Thyroid gland (tissue), 4 donors: Measurements from ENCODE around the gene RWDD1. TPM values are rescaled to one million over a fixed set of nuclear protein-coding genes. Genes with fewer than 3 reads are reported as not detected.

Experiments used
- DNase-seq, 2 donors: peaks; one replicate each; pipeline ENCODE4 v3.0.0-alpha.2; 2019
- H3K27ac ChIP-seq, 3 donors: fragments of 200-600 bp; sonication (generic); 1 replicate in 2 of 3; 2 replicates in 1 of 3; pipeline ENCODE4 v1.5.1; 2016 to 2019; ENCODE audit warnings: mild to moderate bottlenecking in 1 of 3, moderate library complexity in 1 of 3
- H3K27me3 ChIP-seq: fragments of 200-600 bp; sonication (generic); one replicate; pipeline ENCODE4 v1.5.1; 2019
- H3K36me3 ChIP-seq, 2 donors: fragments of 200-600 bp; sonication (generic); one replicate each; pipeline ENCODE4 v1.5.1; 2016 to 2019
- H3K4me1 ChIP-seq, 2 donors: fragments of 200-600 bp; sonication (generic); one replicate each; pipeline ENCODE4 v1.5.1; 2017 to 2019
- H3K4me3 ChIP-seq, 3 donors: fragments of 200-600 bp; sonication (generic); replicated peaks in 1 of 3; 1 replicate in 2 of 3; 2 replicates in 1 of 3; pipeline ENCODE4 v1.5.1; 2016; ENCODE audit warnings: mild to moderate bottlenecking in 1 of 3
- H3K9me3 ChIP-seq: fragments of 200-600 bp; sonication (generic); one replicate; pipeline ENCODE4 v1.5.1; 2017
- POLR2A ChIP-seq, 2 donors: fragments of 450-650 bp; IDR thresholded peaks; one replicate each; pipeline ENCODE4 v1.6.1; 2017; ENCODE audit warnings: antibody characterized with exemption in 2 of 2, mild to moderate bottlenecking in 2 of 2, moderate library complexity in 1 of 2
- WGBS, 2 donors: methylation state at CpG; one replicate each; pipeline ENCODE4 v1.1.5; 2017; 5-methylcytosine and 5-hydroxymethylcytosine counted together
- intact Hi-C: fragments of 100-400 bp; cut with DNase I; formaldehyde crosslinking; loops from one replicate; pipeline ENCODE4 v1.15.1; 2023
- total RNA-seq, 4 donors: library from RNA; depleted of rRNA; stranded (reverse); fragments of >200 nt; gene quantifications; one replicate each; pipeline ENCODE4 v1.2.3, GENCODE V29; 2016
- TF ChIP-seq, protein P1 (sequence below), 6 experiments: fragments of 200-600 bp in 3 of 6; fragments of 450-650 bp in 3 of 6; sonication (generic) in 3 of 6; IDR thresholded peaks; one replicate each; pipeline ENCODE4 v1.5.1; 2016 to 2019; ENCODE audit warnings: antibody characterized with exemption in 6 of 6, mild to moderate bottlenecking in 2 of 6, inconsistent platforms in 1 of 6, moderate library complexity in 1 of 6

Gene RWDD1
- total RNA-seq, 4 donors from 2014 or later: 42.0 to 71.2 (median 48.5) TPM

DNA sequence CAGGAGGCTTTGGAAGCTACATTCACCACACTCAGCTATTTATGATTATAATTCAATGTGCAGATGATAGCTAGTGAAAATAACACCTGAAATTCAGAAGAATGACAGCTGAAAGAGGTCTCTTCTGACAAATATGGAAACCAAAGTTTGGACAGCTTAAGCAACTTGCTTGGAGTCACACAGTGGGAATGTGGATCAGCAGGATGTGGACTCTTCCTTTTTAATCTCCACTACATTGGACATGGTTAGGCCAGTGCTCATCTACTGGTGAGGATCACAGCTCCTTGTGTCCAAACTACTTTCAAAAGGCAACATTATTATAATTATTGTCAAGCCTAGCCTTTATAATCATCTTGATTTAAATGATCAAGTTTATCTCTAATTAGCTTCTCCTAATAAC, 36.2 kb upstream of the RWDD1 start:
- TF ChIP-seq, protein P1, sequence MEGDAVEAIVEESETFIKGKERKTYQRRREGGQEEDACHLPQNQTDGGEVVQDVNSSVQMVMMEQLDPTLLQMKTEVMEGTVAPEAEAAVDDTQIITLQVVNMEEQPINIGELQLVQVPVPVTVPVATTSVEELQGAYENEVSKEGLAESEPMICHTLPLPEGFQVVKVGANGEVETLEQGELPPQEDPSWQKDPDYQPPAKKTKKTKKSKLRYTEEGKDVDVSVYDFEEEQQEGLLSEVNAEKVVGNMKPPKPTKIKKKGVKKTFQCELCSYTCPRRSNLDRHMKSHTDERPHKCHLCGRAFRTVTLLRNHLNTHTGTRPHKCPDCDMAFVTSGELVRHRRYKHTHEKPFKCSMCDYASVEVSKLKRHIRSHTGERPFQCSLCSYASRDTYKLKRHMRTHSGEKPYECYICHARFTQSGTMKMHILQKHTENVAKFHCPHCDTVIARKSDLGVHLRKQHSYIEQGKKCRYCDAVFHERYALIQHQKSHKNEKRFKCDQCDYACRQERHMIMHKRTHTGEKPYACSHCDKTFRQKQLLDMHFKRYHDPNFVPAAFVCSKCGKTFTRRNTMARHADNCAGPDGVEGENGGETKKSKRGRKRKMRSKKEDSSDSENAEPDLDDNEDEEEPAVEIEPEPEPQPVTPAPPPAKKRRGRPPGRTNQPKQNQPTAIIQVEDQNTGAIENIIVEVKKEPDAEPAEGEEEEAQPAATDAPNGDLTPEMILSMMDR (IDR thresholded peaks at IDR 0.05): no peak
- TF ChIP-seq POLR2A (IDR thresholded peaks at IDR 0.05): no peak
- no peaks in the 10 kb centered on the region for H3K27me3 ChIP-seq
- H3K36me3 ChIP-seq: no peaks in the 10 kb centered on the region
- peaks cover 0 to 7% of the 10 kb centered on the region in 2 donors for H3K4me1 ChIP-seq
- intact Hi-C loops: loop anchor here (10.0 kb wide), 1 partner anchor 240 kb away; no protein-coding TSS in a partner anchor
- no peak for DNase-seq
- H3K4me3 ChIP-seq: no peak overlapping the region
- H3K27ac ChIP-seq: no peak overlapping the region
- H3K9me3 ChIP-seq: no peaks in the 10 kb centered on the region

DNA sequence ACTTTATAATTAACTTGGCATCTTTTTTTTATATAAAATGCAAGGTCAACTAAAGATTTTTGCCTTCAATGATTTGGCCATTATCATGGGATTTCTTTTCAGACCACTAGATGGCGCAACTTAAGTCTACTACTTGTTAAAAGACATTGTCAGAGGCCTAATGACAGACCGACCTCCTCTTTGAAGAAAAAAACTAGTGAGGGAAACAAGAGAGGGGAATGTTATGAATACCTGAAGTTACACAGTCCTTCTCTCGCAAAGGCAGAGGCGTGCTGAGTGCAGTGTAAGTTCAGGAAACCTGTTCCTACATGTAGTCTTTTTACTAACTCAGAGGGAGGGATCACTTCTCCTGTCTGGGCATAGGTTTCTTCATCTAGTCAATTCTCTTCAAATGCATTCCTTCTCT, 35.1 kb upstream of the RWDD1 start:
- Histone ChIP-seq H3K27ac (no peak overlapping the region), H3K27me3 (no peaks in the 10 kb centered on the region), H3K36me3 (no peaks in the 10 kb centered on the region), H3K4me3 (no peak overlapping the region), H3K4me1 (peaks cover 0 to 4% of the 10 kb centered on the region in 2 donors), H3K9me3 (no peaks in the 10 kb centered on the region)
- 6 to 7% methylated on average over 4 of the region's 4 CpGs for WGBS, 2 donors
- peak; percentile 7 to 16 for DNase-seq
- no peak for TF ChIP-seq POLR2A (IDR thresholded peaks at IDR 0.05)
- TF ChIP-seq, protein P1 (IDR thresholded peaks at IDR 0.05): peak; percentile 34 to 73 (median 70)
- intact Hi-C loops: loop anchor here (10.0 kb wide), 1 partner anchor 241 kb away; no protein-coding TSS in a partner anchor

DNA sequence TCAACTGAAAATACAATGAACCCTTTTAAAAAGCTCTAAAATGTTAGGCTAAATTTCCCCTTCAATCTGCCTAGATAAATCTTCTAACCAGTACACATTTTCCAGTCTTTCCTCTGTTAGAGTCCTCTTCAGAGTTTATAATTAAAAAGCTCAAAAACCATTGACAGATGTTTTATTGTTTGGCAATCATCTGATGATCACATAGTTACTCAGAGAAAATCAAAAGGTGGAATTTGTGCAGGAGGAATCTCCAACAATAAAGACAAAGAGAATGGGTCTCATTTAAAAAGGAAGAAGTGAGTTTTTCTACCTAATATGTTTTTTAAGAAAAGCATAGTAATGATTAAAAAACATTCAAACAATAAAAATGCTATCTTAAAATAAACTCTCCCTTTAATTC, 28.9 kb upstream of the RWDD1 start:
- H3K4me1 ChIP-seq: no peaks in the 10 kb centered on the region
- no peak for DNase-seq
- TF ChIP-seq, protein P1 (IDR thresholded peaks at IDR 0.05): no peak
- TF ChIP-seq POLR2A (IDR thresholded peaks at IDR 0.05): no peak
- no peaks in the 10 kb centered on the region for H3K9me3 ChIP-seq
- no peaks in the 10 kb centered on the region for H3K36me3 ChIP-seq
- H3K4me3 ChIP-seq: no peak overlapping the region
- H3K27ac ChIP-seq: no peak overlapping the region
- intact Hi-C loops: no loop called here
- H3K27me3 ChIP-seq: no peaks in the 10 kb centered on the region

DNA sequence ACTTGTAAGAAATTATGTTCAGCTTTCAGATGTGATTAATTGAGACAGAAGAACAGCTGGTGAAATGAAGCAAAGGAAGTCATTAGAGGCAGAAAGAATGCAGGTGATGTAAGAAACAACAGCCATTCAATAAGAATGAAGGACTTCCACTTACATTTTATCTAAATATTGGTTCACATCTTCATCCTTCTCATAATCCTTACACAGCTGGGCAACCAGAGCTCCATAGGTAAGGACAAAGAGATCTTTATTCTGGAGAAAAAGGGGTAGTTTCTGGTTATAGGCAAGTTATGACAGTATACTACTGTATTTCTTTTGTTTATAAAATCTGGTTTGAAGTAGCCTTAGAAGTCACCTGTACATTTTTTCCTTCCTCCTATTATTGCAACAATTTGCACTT, 28.2 kb upstream of the RWDD1 start:
- Histone ChIP-seq H3K36me3 (no peaks in the 10 kb centered on the region), H3K27me3 (no peaks in the 10 kb centered on the region), H3K4me1 (no peaks in the 10 kb centered on the region), H3K9me3 (no peaks in the 10 kb centered on the region), H3K4me3 (no peak overlapping the region), H3K27ac (no peak overlapping the region)
- DNase-seq: no peak
- intact Hi-C loops: no loop called here
- TF ChIP-seq, protein P1 (IDR thresholded peaks at IDR 0.05): no peak

DNA sequence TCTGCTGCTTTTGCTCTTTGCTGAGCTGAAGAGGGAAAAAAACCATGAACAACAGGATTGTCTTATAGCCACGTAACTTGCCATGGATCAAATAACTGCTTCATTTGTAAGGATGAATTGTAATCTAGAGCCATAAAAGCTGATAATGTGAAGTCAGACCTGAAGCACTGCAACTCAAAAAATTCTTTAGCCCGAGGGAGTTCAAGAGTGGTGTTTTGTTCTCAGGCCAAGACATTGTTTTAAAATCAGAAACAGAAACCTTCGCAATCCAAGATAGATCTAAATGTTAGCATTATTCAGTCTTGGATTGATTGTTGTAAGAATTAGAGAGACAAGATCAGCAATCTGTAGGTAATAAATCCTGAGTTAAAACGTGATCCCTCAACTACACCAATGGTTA, 25.7 kb upstream of the RWDD1 start, which contains the start of gene TRAPPC3L:
TSS of gene TRAPPC3L (minus strand) at position 34 of the 400 bp plus-strand sequence. CDS start 170 bp downstream, outside the sequence.
- TF ChIP-seq, protein P1 (IDR thresholded peaks at IDR 0.05): no peak
- no peak for TF ChIP-seq POLR2A (IDR thresholded peaks at IDR 0.05)
- Histone ChIP-seq H3K9me3 (no peaks in the 10 kb centered on the region), H3K4me3 (no peak within 1 kb of the TSS), H3K27me3 (no peaks in the 10 kb centered on the region), H3K27ac (no peak within 1 kb of the TSS), H3K4me1 (no peaks in the 10 kb centered on the region), H3K36me3 (no peaks in the 10 kb centered on the region)
- intact Hi-C loops: no loop called here
- 32 to 49% methylated on average over 4 of the region's 4 CpGs for WGBS, 2 donors
- no peak for DNase-seq
